ENCODE measurements around the gene PCBP2.

The PCBP2 gene

DNA sequence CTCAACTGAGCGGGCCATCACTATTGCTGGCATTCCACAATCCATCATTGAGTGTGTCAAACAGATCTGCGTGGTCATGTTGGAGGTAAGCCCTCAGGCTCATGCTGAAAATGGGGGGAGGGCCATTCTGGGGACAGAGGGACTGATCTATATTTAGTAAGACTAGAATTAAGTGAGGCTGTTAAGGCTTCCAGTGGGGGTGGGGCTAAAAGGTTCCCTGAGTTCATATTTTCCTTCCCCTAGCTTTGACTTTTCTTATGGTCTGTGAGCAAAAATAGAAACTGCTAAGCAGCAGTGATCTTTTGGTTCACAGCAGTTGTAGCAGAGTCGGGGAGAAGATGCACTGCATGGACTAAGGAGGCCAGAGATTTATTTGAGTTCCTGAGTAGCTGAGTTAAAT lies 9.2 kb downstream of the PCBP2 start:
- DNase-seq (ENCODE audit: low read depth in 2 of 2) = no peak
- H3K4me3 ChIP-seq (replicated peaks in 1 of 2; ENCODE audit: low read depth in 2 of 2, low read length in 2 of 2) = no peak overlapping the region
- TF ChIP-seq, protein P1, sequence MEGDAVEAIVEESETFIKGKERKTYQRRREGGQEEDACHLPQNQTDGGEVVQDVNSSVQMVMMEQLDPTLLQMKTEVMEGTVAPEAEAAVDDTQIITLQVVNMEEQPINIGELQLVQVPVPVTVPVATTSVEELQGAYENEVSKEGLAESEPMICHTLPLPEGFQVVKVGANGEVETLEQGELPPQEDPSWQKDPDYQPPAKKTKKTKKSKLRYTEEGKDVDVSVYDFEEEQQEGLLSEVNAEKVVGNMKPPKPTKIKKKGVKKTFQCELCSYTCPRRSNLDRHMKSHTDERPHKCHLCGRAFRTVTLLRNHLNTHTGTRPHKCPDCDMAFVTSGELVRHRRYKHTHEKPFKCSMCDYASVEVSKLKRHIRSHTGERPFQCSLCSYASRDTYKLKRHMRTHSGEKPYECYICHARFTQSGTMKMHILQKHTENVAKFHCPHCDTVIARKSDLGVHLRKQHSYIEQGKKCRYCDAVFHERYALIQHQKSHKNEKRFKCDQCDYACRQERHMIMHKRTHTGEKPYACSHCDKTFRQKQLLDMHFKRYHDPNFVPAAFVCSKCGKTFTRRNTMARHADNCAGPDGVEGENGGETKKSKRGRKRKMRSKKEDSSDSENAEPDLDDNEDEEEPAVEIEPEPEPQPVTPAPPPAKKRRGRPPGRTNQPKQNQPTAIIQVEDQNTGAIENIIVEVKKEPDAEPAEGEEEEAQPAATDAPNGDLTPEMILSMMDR (IDR thresholded peaks at IDR 0.05; ENCODE audit: low read depth, low read length) = no peak

DNA sequence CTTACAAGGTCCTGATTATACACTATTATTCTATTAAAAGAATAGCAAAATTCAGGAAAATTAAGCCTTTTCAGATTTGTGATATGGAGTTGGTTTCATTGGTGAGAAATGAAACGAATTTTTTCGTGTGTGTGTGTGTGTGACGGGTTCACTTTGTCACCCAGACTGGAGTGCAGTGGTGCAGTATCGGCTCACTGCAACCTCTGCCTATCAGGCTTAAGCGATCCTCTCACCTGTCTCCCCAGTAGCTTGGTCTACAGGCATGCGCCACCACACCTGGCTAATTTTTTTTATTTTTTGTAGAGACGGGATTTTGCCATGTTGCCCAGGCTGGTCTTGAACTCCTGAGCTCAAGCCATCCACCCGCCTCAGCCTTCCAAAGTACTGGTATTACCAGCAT lies 9.7 kb downstream of the PCBP2 start:
- no peak overlapping the region for H3K4me3 ChIP-seq (replicated peaks in 1 of 2; ENCODE audit: low read depth in 2 of 2, low read length in 2 of 2)
- TF ChIP-seq, protein P1 (IDR thresholded peaks at IDR 0.05; ENCODE audit: low read depth, low read length) = no peak
- DNase-seq (ENCODE audit: low read depth in 2 of 2) = no peak

DNA sequence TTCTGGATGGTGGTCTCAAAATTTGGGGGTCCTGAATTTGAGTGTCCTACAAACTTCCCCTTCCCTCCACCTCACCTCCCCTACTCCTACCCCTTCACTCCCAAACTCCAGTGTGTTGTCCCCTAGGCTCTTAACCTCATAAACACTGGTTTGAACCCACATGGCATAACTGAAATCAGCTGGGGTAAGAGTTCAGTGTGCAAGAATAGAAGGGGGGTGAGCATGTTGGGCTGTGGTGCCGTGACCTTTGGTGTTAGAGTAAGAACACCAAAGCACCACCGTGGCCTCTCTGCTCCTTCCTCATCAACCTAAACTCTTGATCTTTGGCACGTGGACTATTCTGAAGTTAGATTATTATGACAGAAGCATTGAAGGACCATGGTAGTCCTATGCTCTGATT lies 11.0 kb downstream of the PCBP2 start:
- H3K4me3 ChIP-seq (replicated peaks in 1 of 2; ENCODE audit: low read depth in 2 of 2, low read length in 2 of 2) = no peak overlapping the region
- TF ChIP-seq, protein P1 (IDR thresholded peaks at IDR 0.05; ENCODE audit: low read depth, low read length) = no peak
- no peak for DNase-seq (ENCODE audit: low read depth in 2 of 2)

DNA sequence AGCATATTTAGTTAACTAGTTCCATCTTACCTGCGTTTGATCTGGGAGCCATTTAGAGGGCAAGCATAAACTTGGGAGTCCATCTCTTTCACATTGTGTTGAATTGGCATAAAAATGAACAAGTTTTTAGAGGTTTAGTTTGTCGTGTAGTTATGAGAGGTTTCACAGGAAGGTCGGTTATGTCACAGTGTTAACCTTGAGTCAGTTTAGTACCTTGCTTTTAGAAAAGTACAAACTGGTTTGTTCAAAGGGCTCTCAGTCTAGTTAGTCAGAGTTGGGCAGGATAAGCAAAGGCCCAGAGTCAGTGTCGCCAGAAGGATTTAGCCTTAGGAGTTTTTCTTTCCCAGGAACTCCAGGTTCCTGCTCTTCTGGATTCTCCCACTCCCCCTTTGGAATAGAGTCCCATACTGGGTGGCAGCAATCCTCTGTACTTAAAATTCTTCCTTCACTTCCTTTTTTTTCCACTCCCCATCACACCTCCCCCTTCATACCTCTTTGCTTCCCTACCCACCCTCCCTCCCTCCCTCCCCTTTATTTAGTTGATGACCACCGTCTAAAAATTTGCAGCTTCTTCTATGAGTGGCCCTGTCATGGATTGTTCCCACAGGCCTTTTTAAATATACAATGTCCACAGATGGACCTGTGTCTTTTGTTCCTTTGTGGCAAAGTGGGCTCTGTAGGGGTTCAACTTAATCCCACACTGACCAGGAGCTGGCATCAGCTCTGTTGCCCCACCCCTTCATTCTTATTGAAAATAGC lies 12.1 kb downstream of the PCBP2 start:
- TF ChIP-seq, protein P1 (IDR thresholded peaks at IDR 0.05; ENCODE audit: low read depth, low read length) = no peak
- no peak overlapping the region for H3K4me3 ChIP-seq (replicated peaks in 1 of 2; ENCODE audit: low read depth in 2 of 2, low read length in 2 of 2)
- DNase-seq (ENCODE audit: low read depth in 2 of 2) = no peak

DNA sequence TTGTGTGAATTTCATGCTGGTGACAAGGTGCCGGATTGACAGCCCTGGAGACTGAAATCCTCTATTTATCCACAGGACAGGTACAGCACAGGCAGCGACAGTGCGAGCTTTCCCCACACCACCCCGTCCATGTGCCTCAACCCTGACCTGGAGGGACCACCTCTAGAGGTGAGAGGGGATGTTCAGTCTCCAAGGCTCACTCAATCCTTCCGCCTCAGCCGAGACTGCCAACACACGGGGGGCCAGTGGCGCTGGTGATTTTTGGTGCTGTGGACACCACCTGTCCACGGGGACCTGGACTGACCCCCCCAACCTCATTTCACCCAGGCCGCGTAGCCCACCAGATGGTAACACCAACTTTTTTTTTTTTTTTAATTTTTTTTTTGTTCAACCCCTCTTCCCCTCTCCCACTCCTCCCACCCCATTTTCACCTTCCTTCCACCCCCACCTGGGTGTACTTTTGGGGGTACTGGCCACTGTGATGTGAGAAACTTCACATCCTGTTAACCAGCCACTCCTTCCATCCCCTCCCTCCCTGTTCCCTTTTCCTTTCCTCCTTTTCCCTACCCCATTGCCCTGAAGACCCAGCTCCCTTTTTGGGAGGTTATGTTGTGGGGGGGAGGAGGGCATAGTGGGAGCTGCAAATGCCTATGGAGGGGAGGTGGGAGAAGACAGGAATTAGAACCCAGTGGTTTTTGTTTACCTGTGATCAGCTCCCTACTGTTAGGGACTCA lies 12.9 kb downstream of the PCBP2 start:
- TF ChIP-seq, protein P1 (IDR thresholded peaks at IDR 0.05; ENCODE audit: low read depth, low read length) = no peak
- DNase-seq (ENCODE audit: low read depth in 2 of 2) = no peak

DNA sequence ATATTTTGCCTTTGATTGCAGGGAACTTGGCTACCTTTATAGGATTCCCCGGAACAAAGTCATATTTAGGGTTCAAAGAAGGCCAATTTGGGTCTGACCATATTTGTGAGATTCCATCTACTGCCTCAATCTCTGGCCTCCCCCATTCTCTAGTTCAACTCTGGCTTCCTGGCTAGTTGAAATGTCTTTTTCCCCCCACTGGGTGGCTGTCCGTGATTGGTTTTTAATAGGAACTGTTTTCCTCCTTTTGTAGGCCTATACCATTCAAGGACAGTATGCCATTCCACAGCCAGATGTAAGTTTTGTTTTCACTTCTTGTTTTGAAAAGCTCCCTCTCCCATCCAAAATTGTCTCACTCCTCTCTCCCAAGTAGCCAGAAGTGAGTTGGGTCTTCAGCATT lies 13.8 kb downstream of the PCBP2 start:
- DNase-seq (ENCODE audit: low read depth in 2 of 2) = no peak
- no peak overlapping the region for H3K4me3 ChIP-seq (replicated peaks in 1 of 2; ENCODE audit: low read depth in 2 of 2, low read length in 2 of 2)
- TF ChIP-seq, protein P1 (IDR thresholded peaks at IDR 0.05; ENCODE audit: low read depth, low read length) = no peak

More for the DNA sequence above, 12.9 kb downstream of the PCBP2 start:
- H3K4me3 ChIP-seq (replicated peaks in 1 of 2; ENCODE audit: low read depth in 2 of 2, low read length in 2 of 2) = no peak overlapping the region

All from cardiac fibroblast (primary cell).